Left lung (tissue), 14 donors: ENCODE results near the gene RETREG3. TPM values are rescaled to one million over a fixed set of nuclear protein-coding genes. Genes with fewer than 3 reads are reported as not detected.

Source experiments
- ATAC-seq: fragments of 200-7000 bp; cut with Tn5 transposase; one replicate; pipeline ENCODE4 v1.9.1; 2020; ENCODE audit warnings: moderate library complexity
- DNase-seq, 4 donors: peaks; one replicate each; pipeline ENCODE4 v3.0.0-alpha.2; 2013 to 2020
- H3K27ac ChIP-seq, 2 donors: fragments of 200-600 bp; sonication (generic) in 1 of 2; one replicate each; pipeline versions ENCODE4 v1.5.0 to v1.8.0; 2020 to 2021
- H3K27me3 ChIP-seq, 2 donors: fragments of 200-600 bp; sonication (generic) in 1 of 2; one replicate each; pipeline versions ENCODE4 v1.5.0 to v1.8.0; 2020 to 2021
- H3K36me3 ChIP-seq, 2 donors: fragments of 200-600 bp; sonication (generic) in 1 of 2; one replicate each; pipeline versions ENCODE4 v1.5.0 to v1.8.0; 2020 to 2021
- H3K4me1 ChIP-seq, 2 donors: fragments of 200-600 bp; one replicate each; pipeline ENCODE4 v1.8.0; 2021
- H3K4me3 ChIP-seq, 2 donors: fragments of 200-600 bp; sonication (generic) in 1 of 2; one replicate each; pipeline versions ENCODE4 v1.5.0 to v1.8.0; 2020 to 2021; ENCODE audit warnings: mild to moderate bottlenecking in 1 of 2
- H3K9me3 ChIP-seq, 2 donors: fragments of 200-600 bp; sonication (generic) in 1 of 2; one replicate each; pipeline versions ENCODE4 v1.5.0 to v1.8.0; 2020 to 2021
- CTCF ChIP-seq, 2 donors: fragments of 200-600 bp; sonication (generic) in 1 of 2; IDR thresholded peaks; one replicate each; pipeline versions ENCODE4 v1.5.0 to v1.8.0; 2021; ENCODE audit warnings: antibody characterized with exemption in 2 of 2
- intact Hi-C, 2 donors: fragments of 100-400 bp; cut with DNase I; formaldehyde crosslinking; loops; one replicate each; pipeline versions ENCODE4 v1.11.2 to v1.14.2; 2022
- long read RNA-seq, 12 donors: library from polyadenylated mRNA in 2 of 12; unstranded in 2 of 12; transcript quantifications; one replicate each; pipeline ENCODE4 v2.0.0 and lab custom pipeline, GENCODE V29; 2019 to 2026
- polyA plus RNA-seq, 6 donors: library from polyadenylated mRNA; unstranded; fragments of 120-200 nt; gene quantifications; one replicate each; pipeline ENCODE4 v1.2.1, GENCODE V29; 2013; ENCODE audit not compliant: insufficient read length in 6 of 6
- total RNA-seq, 2 donors: library from RNA; stranded (reverse); fragmentation: NEBNext Ultra II Directional; extraction: Animal tissue kit (Norgen Biotek cat#: 25700); gene quantifications; one replicate each; pipeline ENCODE4 v1.2.1, GENCODE V29; 2021
- donor health status: DM: no; HTN: yes; CAD: no.
- donor health status: DM: no; HTN: no; CAD: no.

The RETREG3 gene, protein sequence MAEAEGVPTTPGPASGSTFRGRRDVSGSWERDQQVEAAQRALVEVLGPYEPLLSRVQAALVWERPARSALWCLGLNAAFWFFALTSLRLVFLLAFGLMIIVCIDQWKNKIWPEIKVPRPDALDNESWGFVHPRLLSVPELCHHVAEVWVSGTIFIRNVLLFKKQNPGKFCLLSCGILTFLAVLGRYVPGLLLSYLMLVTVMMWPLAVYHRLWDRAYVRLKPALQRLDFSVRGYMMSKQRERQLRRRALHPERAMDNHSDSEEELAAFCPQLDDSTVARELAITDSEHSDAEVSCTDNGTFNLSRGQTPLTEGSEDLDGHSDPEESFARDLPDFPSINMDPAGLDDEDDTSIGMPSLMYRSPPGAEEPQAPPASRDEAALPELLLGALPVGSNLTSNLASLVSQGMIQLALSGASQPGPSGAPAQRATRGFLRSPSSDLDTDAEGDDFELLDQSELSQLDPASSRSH
- 10 to 100 TPM; 59.9 to 75.5 TPM for total RNA-seq
- 10 to 100 TPM; 50.6 to 67.2 (median 59.9) TPM for polyA plus RNA-seq
- long read RNA-seq, donor 1, transcript RETREG3-201 (9 exons, 3,759 nt): major isoform, 10 of 13 reads
- long read RNA-seq, donor 1, partial matches to known transcripts: 0 of 13 reads
- long read RNA-seq, donor 1, other reads (novel, unspliced or antisense): 0 of 13 reads
- long read RNA-seq, donor 2, partial matches to known transcripts: 99 of 116 reads
- long read RNA-seq, donor 2, other reads (novel, unspliced or antisense): 10 of 116 reads
- long read RNA-seq, donor 3, transcript RETREG3-201 (9 exons, 3,759 nt): major isoform, 6 of 7 reads
- long read RNA-seq, donor 3, partial matches to known transcripts: 0 of 7 reads
- long read RNA-seq, donor 3, other reads (novel, unspliced or antisense): 0 of 7 reads
- long read RNA-seq, donor 4, partial matches to known transcripts: 0 of 5 reads
- long read RNA-seq, donor 4, other reads (novel, unspliced or antisense): 4 of 5 reads
- long read RNA-seq, donor 5, transcript RETREG3-201 (9 exons, 3,759 nt): major isoform, 9 of 59 reads
- long read RNA-seq, donor 5, partial matches to known transcripts: 33 of 59 reads
- long read RNA-seq, donor 5, other reads (novel, unspliced or antisense): 14 of 59 reads
- long read RNA-seq, donor 6, partial matches to known transcripts: 0 of 6 reads
- long read RNA-seq, donor 6, other reads (novel, unspliced or antisense): 0 of 6 reads
- long read RNA-seq, donor 7, partial matches to known transcripts: 24 of 36 reads
- long read RNA-seq, donor 7, other reads (novel, unspliced or antisense): 8 of 36 reads
- long read RNA-seq, donor 8, transcript RETREG3-201 (9 exons, 3,759 nt): major isoform, 6 of 84 reads
- long read RNA-seq, donor 8, partial matches to known transcripts: 58 of 84 reads
- long read RNA-seq, donor 8, other reads (novel, unspliced or antisense): 19 of 84 reads
- long read RNA-seq, donor 9: 0 reads
- long read RNA-seq, donor 10: 0 reads
- long read RNA-seq, donor 11: 0 reads
- long read RNA-seq, donor 12, transcript RETREG3-201 (9 exons, 3,759 nt): major isoform, 8 of 9 reads
- long read RNA-seq, donor 12, partial matches to known transcripts: 0 of 9 reads
- long read RNA-seq, donor 12, other reads (novel, unspliced or antisense): 0 of 9 reads

- peak; percentile 97 for ATAC-seq
Observed at GRCh38 chr17:42609182-42609813, at the start of gene RETREG3, which contains the start of gene TUBG1. RETREG3 (minus strand) TSS chr17:42609374; CDS start chr17:42609324, 50 bp downstream. TUBG1 (plus strand) TSS chr17:42609683; CDS start chr17:42609738, 55 bp downstream.

DNA sequence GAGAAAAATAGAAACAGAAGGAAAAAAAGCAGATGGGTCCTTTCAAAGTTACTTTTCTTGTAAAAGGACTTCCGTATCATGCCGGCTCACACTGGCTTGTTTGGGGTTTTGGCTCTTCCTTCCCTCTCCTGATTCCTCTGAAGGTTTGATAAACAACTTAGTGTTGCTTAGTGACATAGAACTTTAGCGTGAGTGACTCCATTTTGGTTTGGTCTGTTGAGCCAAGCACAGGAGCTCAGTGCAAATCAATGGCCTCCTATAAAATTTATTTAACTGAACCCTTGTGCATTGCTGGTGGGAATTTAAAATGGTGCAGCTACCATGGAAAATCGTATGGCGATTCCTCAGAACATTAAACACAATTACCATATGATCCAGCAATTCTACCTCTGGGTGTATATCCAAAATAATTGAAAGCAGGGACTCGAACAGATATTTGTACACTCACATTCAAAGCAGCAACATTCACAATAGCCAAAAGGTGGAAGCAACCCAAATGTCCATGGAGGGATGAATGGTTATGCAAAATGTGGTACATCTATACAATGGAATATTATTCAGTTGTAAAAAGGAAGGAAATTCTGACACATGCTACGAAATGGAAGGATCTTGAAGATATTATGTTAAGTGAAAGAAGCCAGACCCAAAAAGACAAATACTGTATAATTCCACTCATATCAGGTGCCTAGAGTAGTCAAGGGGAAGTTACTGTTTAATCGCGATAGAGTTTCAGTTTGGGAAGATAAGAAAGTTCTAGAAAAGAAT lies 48.8 kb upstream of the RETREG3 start:
- Histone ChIP-seq H3K36me3 (no peaks in the 10 kb centered on the region), H3K27me3 (peaks cover 0 to 14% of the 10 kb centered on the region in 2 donors), H3K4me1 (peaks cover 0 to 18% of the 10 kb centered on the region in 2 donors), H3K27ac (no peak overlapping the region), H3K4me3 (no peak overlapping the region), H3K9me3 (no peaks in the 10 kb centered on the region)
- intact Hi-C loops: no loop called here
- DNase-seq (no peak), ATAC-seq (no peak)
- TF ChIP-seq CTCF (IDR thresholded peaks at IDR 0.05): no peak

More at GRCh38 chr17:42609182-42609813, at the start of gene RETREG3, which contains the start of gene TUBG1:
- Histone ChIP-seq H3K4me1 (peaks cover 12 to 51% of the 10 kb centered on the region in 2 donors), H3K27me3 (no peaks in the 10 kb centered on the region), H3K27ac (peak within 1 kb of the TSS; percentile 93 to 95), H3K36me3 (peaks cover 0 to 28% of the 10 kb centered on the region in 2 donors), H3K9me3 (no peaks in the 10 kb centered on the region), H3K4me3 (peak within 1 kb of the TSS; percentile 96 to 99)
- intact Hi-C loops: no loop called here
- no peak for TF ChIP-seq CTCF (IDR thresholded peaks at IDR 0.05)
- peak; percentile 99 to 100 (median 100) for DNase-seq

- no peaks in the 10 kb centered on the region for H3K9me3 ChIP-seq
- ATAC-seq (no peak), DNase-seq (no peak)
- H3K4me1 ChIP-seq: peaks cover 0 to 17% of the 10 kb centered on the region in 2 donors
- no peak for TF ChIP-seq CTCF (IDR thresholded peaks at IDR 0.05)
- peaks cover 0 to 14% of the 10 kb centered on the region in 2 donors for H3K27me3 ChIP-seq
- H3K4me3 ChIP-seq: no peak overlapping the region
- H3K27ac ChIP-seq: no peak overlapping the region
- intact Hi-C loops: no loop called here
- H3K36me3 ChIP-seq: no peaks in the 10 kb centered on the region
Observed at GRCh38 chr17:42655528-42655927, 46.4 kb upstream of the RETREG3 start.
